WTC11 (cell line): ENCODE data around the gene HIBADH. TPM values are rescaled to one million over a fixed set of nuclear protein-coding genes. Genes with fewer than 3 reads are reported as not detected.

Source experiments
- ATAC-seq: fragments of 200-7000 bp; cut with Tn5 transposase; 2 replicates; pipeline ENCODE4 v1.10.0; 2021; ENCODE audit warnings: mild to moderate bottlenecking, moderate library complexity
- CTCF ChIA-PET: fragments of 300-600 bp; sonication (Branson Sonifier 250); formaldehyde crosslinking; loops from one replicate; lab custom pipeline; 2021; ENCODE audit warnings: antibody characterized with exemption; lab: Charles Lee
- POLR2A ChIA-PET: fragments of 350-600 bp; sonication (Branson Sonifier 250); formaldehyde crosslinking; loops from one replicate; lab custom pipeline; 2021; ENCODE audit warnings: antibody characterized with exemption; lab: Charles Lee
- DNase-seq: peaks from one replicate; pipeline ENCODE4 v3.0.0; 2021; ENCODE audit warnings: low spot score
- H3K27ac Mint-ChIP-seq: 2 replicates; pipeline ENCODE4 v1.8.0; 2021; ENCODE audit warnings: mixed read lengths
- H3K27me3 Mint-ChIP-seq: 2 replicates; pipeline ENCODE4 v1.8.0; 2021; ENCODE audit warnings: low read depth, mild to moderate bottlenecking, moderate library complexity, mixed read lengths
- H3K36me3 Mint-ChIP-seq: 2 replicates; pipeline ENCODE4 v1.8.0; 2021; ENCODE audit warnings: mixed read lengths
- H3K4me1 Mint-ChIP-seq: 2 replicates; pipeline ENCODE4 v1.8.0; 2022; ENCODE audit warnings: mixed read lengths
- H3K4me3 Mint-ChIP-seq: 2 replicates; pipeline ENCODE4 v1.8.0; 2021; ENCODE audit warnings: mild to moderate bottlenecking, moderate library complexity, mixed read lengths
- H3K9me3 Mint-ChIP-seq: 2 replicates; pipeline ENCODE4 v1.8.0; 2021; ENCODE audit warnings: mixed read lengths
- ATF1 ChIP-seq: sonication (generic); formaldehyde crosslinking; IDR thresholded peaks from 2 replicates; pipeline ENCODE4 v1.8.1; 2023; ENCODE audit warnings: mild to moderate bottlenecking, moderate library complexity, missing genetic modification reagents
- EMX1 ChIP-seq: fragments of 250-450 bp; sonication (Bioruptor Pico); IDR thresholded peaks from 2 replicates; pipeline ENCODE4 v1.8.0; 2021; ENCODE audit warnings: mild to moderate bottlenecking
- GTF2I ChIP-seq: fragments of 250-450 bp; sonication (Bioruptor Pico); conservative IDR thresholded peaks from 2 replicates; pipeline ENCODE4 v1.4.0; 2021; ENCODE audit warnings: mild to moderate bottlenecking
- JAZF1 ChIP-seq: fragments of 250-450 bp; sonication (Bioruptor Pico); IDR thresholded peaks from 2 replicates; pipeline ENCODE4 v1.9.0; 2021; ENCODE audit warnings: moderate library complexity, mild to moderate bottlenecking, inconsistent platforms
- JUN ChIP-seq: sonication (generic); formaldehyde crosslinking; IDR thresholded peaks from 2 replicates; pipeline ENCODE4 v1.8.0; 2023; ENCODE audit warnings: mild to moderate bottlenecking, missing genetic modification reagents
- NR1H2 ChIP-seq: sonication (generic); formaldehyde crosslinking; IDR thresholded peaks from 2 replicates; pipeline ENCODE4 v1.9.0; 2021; ENCODE audit warnings: mild to moderate bottlenecking, moderate library complexity, missing genetic modification reagents
- PRRX2 ChIP-seq: fragments of 250-450 bp; sonication (Bioruptor Pico); IDR thresholded peaks from 2 replicates; pipeline ENCODE4 v1.8.0; 2021; ENCODE audit warnings: mild to moderate bottlenecking
- SMAD3 ChIP-seq: sonication (generic); formaldehyde crosslinking; IDR thresholded peaks from 2 replicates; pipeline ENCODE4 v1.8.0; 2022; ENCODE audit warnings: missing genetic modification reagents, mild to moderate bottlenecking, borderline replicate concordance
- TCF7 ChIP-seq: sonication (generic); formaldehyde crosslinking; IDR thresholded peaks from 2 replicates; pipeline ENCODE4 v1.8.0; 2022; ENCODE audit warnings: mild to moderate bottlenecking, low read depth, missing genetic modification reagents, moderate library complexity
- TEAD1 ChIP-seq: sonication (generic); formaldehyde crosslinking; IDR thresholded peaks from 2 replicates; pipeline ENCODE4 v1.8.0; 2022; ENCODE audit warnings: mild to moderate bottlenecking, missing genetic modification reagents
- ZNF671 ChIP-seq: fragments of 250-450 bp; sonication (Bioruptor Pico); IDR thresholded peaks from 2 replicates; pipeline ENCODE4 v1.8.0; 2021; ENCODE audit warnings: mild to moderate bottlenecking
- total RNA-seq: library from RNA; stranded (reverse); gene quantifications from 3 replicates; pipeline ENCODE4 v1.2.3, GENCODE V29; 2021
- TF ChIP-seq, protein P1 (sequence below): fragments of 250-450 bp; sonication (Bioruptor Pico); conservative IDR thresholded peaks from 2 replicates; pipeline ENCODE4 v1.9.0; 2021; ENCODE audit warnings: mild to moderate bottlenecking
- TF ChIP-seq, protein P2 (sequence below): sonication (generic); formaldehyde crosslinking; IDR thresholded peaks from 2 replicates; pipeline ENCODE4 v1.8.1; 2023; ENCODE audit warnings: mild to moderate bottlenecking, moderate library complexity, missing genetic modification reagents
- TF ChIP-seq, protein P3 (sequence below): sonication (generic); formaldehyde crosslinking; IDR thresholded peaks from 2 replicates; pipeline ENCODE4 v1.8.0; 2022; ENCODE audit warnings: mild to moderate bottlenecking, missing genetic modification reagents
- TF ChIP-seq, protein P4 (sequence below): sonication (generic); formaldehyde crosslinking; IDR thresholded peaks from 2 replicates; pipeline ENCODE4 v1.8.0; 2022; ENCODE audit warnings: mild to moderate bottlenecking, missing genetic modification reagents
- TF ChIP-seq, protein P5 (sequence below): sonication (generic); formaldehyde crosslinking; IDR thresholded peaks from 2 replicates; pipeline ENCODE4 v1.8.1; 2022; ENCODE audit warnings: low read depth, mild to moderate bottlenecking, moderate library complexity, missing genetic modification reagents, borderline replicate concordance
- TF ChIP-seq, protein P6 (sequence below): sonication (generic); formaldehyde crosslinking; IDR thresholded peaks from 2 replicates; pipeline ENCODE4 v1.8.0; 2023; ENCODE audit warnings: mild to moderate bottlenecking, missing genetic modification reagents
- TF ChIP-seq, protein P7 (sequence below): sonication (generic); formaldehyde crosslinking; IDR thresholded peaks from 2 replicates; pipeline ENCODE4 v1.8.0; 2022; ENCODE audit warnings: mild to moderate bottlenecking, missing genetic modification reagents

HIBADH gene
- total RNA-seq, 1 experiment from 2014 or later = 27.9 TPM

DNA sequence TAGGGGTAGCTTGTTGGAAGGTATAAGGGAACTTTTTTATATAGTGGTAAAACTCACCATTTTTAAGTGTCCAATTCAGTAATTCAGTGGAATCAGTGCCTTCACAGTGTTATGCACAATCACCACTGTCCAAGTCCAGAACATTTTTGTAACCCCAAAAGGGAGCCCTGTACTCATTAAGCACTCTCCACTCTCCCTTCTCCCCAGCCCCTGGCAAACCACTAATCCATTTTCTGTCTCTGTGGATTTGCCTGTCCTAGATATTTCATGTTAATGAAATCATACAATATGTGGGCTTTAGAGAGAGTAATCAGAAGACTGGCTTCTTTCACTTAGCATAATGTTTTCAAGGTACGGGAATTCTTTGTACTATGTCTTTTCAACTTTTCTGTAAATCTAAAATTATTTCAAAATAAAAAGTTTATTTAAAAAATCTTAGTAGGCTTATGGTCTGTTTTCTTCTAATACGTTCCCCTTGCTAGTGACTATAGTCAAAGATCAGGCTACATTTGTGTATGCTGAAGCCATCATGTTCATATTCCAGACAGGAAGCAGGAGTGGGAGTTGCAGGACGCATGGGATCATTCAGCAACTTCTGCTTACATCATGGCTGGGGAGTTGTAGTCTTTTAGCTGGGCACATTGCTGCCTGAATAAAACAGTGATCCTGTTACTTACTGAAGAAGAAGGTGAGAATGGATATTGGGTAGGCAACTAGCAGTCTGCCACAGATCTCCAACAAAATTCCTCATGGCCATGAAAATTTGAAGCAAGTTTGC, 41.9 kb upstream of the HIBADH start:
- no peaks in the 10 kb centered on the region for H3K4me1 Mint-ChIP-seq
- 0 out of 2 replicates have a peak, but pooled peaks cover 4% of the 10 kb centered on the region for H3K9me3 Mint-ChIP-seq
- CTCF ChIA-PET = interaction anchor here (1.4 kb wide), 1 partner anchor 40 kb away, joined by 3 read pairs; no protein-coding TSS in a partner anchor
- no peaks in the 10 kb centered on the region for H3K36me3 Mint-ChIP-seq
- H3K27me3 Mint-ChIP-seq = no peaks in the 10 kb centered on the region
- H3K27ac Mint-ChIP-seq = no peak overlapping the region
- TF ChIP-seq GTF2I (CRISPR knock-in tag) = no peak
- TF ChIP-seq, protein P1, sequence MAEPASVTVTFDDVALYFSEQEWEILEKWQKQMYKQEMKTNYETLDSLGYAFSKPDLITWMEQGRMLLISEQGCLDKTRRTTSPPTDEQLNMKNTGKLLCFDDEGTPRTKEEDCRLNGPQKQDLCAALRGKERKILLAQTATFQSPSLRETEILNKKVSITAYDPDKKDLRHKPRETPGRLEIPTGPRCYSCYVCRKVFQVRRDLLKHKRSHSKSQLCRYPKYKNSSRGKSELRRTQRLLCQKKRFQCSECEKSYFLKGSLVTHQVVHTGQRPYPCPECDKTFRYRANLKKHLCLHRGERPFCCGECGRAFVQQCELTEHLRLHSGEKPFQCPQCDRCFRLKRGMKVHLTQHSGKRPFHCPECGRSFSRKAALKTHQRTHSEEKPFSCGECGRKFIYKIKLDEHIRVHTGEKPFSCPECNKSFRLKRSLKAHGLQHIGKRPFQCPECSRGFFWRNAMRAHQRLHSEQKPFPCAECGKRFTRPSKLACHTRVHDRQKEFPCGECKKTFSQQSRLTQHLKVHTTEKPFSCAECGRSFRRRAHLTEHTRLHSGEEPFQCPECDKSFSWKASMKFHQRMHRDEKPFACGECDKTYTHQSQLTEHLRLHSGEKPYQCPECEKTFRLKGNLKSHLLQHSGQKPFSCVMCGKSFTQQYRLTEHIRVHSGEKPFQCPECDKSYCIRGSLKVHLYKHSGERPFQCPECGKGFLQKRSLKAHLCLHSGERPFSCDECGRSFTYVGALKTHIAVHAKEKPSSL (CRISPR knock-in tag) = no peak
- no peak for TF ChIP-seq TCF7 (CRISPR knock-in tag)
- no peak for TF ChIP-seq TEAD1 (CRISPR knock-in tag)
- no peak for TF ChIP-seq EMX1 (CRISPR knock-in tag)
- TF ChIP-seq, protein P2, sequence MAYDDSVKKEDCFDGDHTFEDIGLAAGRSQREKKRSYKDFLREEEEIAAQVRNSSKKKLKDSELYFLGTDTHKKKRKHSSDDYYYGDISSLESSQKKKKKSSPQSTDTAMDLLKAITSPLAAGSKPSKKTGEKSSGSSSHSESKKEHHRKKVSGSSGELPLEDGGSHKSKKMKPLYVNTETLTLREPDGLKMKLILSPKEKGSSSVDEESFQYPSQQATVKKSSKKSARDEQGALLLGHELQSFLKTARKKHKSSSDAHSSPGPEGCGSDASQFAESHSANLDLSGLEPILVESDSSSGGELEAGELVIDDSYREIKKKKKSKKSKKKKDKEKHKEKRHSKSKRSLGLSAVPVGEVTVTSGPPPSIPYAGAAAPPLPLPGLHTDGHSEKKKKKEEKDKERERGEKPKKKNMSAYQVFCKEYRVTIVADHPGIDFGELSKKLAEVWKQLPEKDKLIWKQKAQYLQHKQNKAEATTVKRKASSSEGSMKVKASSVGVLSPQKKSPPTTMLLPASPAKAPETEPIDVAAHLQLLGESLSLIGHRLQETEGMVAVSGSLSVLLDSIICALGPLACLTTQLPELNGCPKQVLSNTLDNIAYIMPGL (CRISPR knock-in tag) = no peak
- TF ChIP-seq ATF1 (CRISPR knock-in tag) = no peak
- no peak for TF ChIP-seq ZNF671 (CRISPR knock-in tag)
- no peak for TF ChIP-seq SMAD3 (CRISPR knock-in tag)
- TF ChIP-seq, protein P3, sequence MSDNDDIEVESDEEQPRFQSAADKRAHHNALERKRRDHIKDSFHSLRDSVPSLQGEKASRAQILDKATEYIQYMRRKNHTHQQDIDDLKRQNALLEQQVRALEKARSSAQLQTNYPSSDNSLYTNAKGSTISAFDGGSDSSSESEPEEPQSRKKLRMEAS (CRISPR knock-in tag) = no peak
- TF ChIP-seq, protein P4, sequence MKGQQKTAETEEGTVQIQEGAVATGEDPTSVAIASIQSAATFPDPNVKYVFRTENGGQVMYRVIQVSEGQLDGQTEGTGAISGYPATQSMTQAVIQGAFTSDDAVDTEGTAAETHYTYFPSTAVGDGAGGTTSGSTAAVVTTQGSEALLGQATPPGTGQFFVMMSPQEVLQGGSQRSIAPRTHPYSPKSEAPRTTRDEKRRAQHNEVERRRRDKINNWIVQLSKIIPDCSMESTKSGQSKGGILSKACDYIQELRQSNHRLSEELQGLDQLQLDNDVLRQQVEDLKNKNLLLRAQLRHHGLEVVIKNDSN = no peak
- TF ChIP-seq JAZF1 (CRISPR knock-in tag) = no peak
- TF ChIP-seq, protein P5, sequence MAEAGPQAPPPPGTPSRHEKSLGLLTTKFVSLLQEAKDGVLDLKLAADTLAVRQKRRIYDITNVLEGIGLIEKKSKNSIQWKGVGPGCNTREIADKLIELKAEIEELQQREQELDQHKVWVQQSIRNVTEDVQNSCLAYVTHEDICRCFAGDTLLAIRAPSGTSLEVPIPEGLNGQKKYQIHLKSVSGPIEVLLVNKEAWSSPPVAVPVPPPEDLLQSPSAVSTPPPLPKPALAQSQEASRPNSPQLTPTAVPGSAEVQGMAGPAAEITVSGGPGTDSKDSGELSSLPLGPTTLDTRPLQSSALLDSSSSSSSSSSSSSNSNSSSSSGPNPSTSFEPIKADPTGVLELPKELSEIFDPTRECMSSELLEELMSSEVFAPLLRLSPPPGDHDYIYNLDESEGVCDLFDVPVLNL (CRISPR knock-in tag) = no peak
- TF ChIP-seq NR1H2 = no peak
- TF ChIP-seq, protein P6, sequence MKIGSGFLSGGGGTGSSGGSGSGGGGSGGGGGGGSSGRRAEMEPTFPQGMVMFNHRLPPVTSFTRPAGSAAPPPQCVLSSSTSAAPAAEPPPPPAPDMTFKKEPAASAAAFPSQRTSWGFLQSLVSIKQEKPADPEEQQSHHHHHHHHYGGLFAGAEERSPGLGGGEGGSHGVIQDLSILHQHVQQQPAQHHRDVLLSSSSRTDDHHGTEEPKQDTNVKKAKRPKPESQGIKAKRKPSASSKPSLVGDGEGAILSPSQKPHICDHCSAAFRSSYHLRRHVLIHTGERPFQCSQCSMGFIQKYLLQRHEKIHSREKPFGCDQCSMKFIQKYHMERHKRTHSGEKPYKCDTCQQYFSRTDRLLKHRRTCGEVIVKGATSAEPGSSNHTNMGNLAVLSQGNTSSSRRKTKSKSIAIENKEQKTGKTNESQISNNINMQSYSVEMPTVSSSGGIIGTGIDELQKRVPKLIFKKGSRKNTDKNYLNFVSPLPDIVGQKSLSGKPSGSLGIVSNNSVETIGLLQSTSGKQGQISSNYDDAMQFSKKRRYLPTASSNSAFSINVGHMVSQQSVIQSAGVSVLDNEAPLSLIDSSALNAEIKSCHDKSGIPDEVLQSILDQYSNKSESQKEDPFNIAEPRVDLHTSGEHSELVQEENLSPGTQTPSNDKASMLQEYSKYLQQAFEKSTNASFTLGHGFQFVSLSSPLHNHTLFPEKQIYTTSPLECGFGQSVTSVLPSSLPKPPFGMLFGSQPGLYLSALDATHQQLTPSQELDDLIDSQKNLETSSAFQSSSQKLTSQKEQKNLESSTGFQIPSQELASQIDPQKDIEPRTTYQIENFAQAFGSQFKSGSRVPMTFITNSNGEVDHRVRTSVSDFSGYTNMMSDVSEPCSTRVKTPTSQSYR (CRISPR knock-in tag) = no peak
- TF ChIP-seq JUN (CRISPR knock-in tag) = no peak
- no peak for TF ChIP-seq PRRX2 (CRISPR knock-in tag)
- TF ChIP-seq, protein P7, sequence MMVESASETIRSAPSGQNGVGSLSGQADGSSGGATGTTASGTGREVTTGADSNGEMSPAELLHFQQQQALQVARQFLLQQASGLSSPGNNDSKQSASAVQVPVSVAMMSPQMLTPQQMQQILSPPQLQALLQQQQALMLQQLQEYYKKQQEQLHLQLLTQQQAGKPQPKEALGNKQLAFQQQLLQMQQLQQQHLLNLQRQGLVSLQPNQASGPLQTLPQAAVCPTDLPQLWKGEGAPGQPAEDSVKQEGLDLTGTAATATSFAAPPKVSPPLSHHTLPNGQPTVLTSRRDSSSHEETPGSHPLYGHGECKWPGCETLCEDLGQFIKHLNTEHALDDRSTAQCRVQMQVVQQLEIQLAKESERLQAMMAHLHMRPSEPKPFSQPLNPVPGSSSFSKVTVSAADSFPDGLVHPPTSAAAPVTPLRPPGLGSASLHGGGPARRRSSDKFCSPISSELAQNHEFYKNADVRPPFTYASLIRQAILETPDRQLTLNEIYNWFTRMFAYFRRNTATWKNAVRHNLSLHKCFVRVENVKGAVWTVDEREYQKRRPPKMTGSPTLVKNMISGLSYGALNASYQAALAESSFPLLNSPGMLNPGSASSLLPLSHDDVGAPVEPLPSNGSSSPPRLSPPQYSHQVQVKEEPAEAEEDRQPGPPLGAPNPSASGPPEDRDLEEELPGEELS (CRISPR knock-in tag) = no peak
- no peak overlapping the region for H3K4me3 Mint-ChIP-seq
- ATAC-seq = no peak
- POLR2A ChIA-PET = no interaction called here
- no peak for DNase-seq
